A549 treated with Mapracorat at 1 μM for 4 hours (cell line): Measurements from ENCODE around the gene CXCL11. TPM values are rescaled to one million over a fixed set of nuclear protein-coding genes. Genes with fewer than 3 reads are reported as not detected.

Source experiments
- total RNA-seq: library from RNA; stranded (reverse); fragments of 200-300 nt; extraction: Qiagen RNA extraction; gene quantifications from 5 replicates; pipeline ENCODE4 v1.2.3, GENCODE V29; 2022

The CXCL11 gene
- total RNA-seq = 0.13 to 0.19 TPM in 2 of 5 replicates, not detected in the others

GRCh38 chr4:76035799-76036380 is at the start of gene CXCL11:
CXCL11 (minus strand) TSS chr4:76036070; CDS start chr4:76035987, 83 bp downstream.

GRCh38 chr4:76074468-76074867 is 38.6 kb upstream of the CXCL11 start, which contains the start of gene ART3:
ART3 (plus strand) TSS chr4:76074709; CDS start chr4:76075890, 1,181 bp downstream.

GRCh38 chr4:76023389-76023788 is 12.5 kb downstream of the CXCL11 start, which contains the start of gene CXCL10:
CXCL10 (minus strand) TSS chr4:76023497; CDS start chr4:76023431, 66 bp downstream.

GRCh38 chr4:76007089-76007862 is 28.6 kb downstream of the CXCL11 start, which contains the start of gene CXCL9:
CXCL9 (minus strand) TSS chr4:76007509; CDS start chr4:76007449, 60 bp downstream.

Other genes starting within 250 kb of the CXCL11 start
- not detected in 5 replicates for gene PPEF2, start 133.6 kb downstream of the CXCL11 start, total RNA-seq
- gene NAAA, start 95.1 kb downstream of the CXCL11 start, total RNA-seq = 20.7 to 24.3 TPM (median 22.5 TPM) in 5 replicates
- gene SDAD1, start 45.1 kb downstream of the CXCL11 start, total RNA-seq = 14.9 to 18.6 TPM (median 15.7 TPM) in 5 replicates
- not detected in 5 replicates for gene CXCL9, start 28.6 kb downstream of the CXCL11 start, total RNA-seq
- gene CXCL10, start 12.6 kb downstream of the CXCL11 start, total RNA-seq = 0.12 to 0.19 TPM (median 0.15 TPM) in 3 of 5 replicates, not detected in the others
- gene ART3, start 38.6 kb upstream of the CXCL11 start, total RNA-seq = not detected in 5 replicates
- 24.5 to 42.3 TPM (median 27.8 TPM) in 5 replicates for gene NUP54, start 112.3 kb upstream of the CXCL11 start, total RNA-seq
- 42.0 to 53.9 TPM (median 51.7 TPM) in 5 replicates for gene SCARB2, start 177.8 kb upstream of the CXCL11 start, total RNA-seq
- 0.06 to 0.16 TPM (median 0.07 TPM) in 3 of 5 replicates, not detected in the others for gene FAM47E, start 215.7 kb upstream of the CXCL11 start, total RNA-seq